Effector CD8-positive, alpha-beta T cell (primary cell): Measurements from ENCODE around the gene SEZ6.

Experiments used
- DNase-seq: peaks from one replicate; lab custom pipeline; 2025; lab: John Stamatoyannopoulos, UW
- total RNA-seq, 4 experiments: gene quantifications; one replicate each; lab custom pipeline; 2026; lab: John Stamatoyannopoulos, UW

Gene SEZ6, protein sequence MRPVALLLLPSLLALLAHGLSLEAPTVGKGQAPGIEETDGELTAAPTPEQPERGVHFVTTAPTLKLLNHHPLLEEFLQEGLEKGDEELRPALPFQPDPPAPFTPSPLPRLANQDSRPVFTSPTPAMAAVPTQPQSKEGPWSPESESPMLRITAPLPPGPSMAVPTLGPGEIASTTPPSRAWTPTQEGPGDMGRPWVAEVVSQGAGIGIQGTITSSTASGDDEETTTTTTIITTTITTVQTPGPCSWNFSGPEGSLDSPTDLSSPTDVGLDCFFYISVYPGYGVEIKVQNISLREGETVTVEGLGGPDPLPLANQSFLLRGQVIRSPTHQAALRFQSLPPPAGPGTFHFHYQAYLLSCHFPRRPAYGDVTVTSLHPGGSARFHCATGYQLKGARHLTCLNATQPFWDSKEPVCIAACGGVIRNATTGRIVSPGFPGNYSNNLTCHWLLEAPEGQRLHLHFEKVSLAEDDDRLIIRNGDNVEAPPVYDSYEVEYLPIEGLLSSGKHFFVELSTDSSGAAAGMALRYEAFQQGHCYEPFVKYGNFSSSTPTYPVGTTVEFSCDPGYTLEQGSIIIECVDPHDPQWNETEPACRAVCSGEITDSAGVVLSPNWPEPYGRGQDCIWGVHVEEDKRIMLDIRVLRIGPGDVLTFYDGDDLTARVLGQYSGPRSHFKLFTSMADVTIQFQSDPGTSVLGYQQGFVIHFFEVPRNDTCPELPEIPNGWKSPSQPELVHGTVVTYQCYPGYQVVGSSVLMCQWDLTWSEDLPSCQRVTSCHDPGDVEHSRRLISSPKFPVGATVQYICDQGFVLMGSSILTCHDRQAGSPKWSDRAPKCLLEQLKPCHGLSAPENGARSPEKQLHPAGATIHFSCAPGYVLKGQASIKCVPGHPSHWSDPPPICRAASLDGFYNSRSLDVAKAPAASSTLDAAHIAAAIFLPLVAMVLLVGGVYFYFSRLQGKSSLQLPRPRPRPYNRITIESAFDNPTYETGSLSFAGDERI
- 0.29 to 0.44 (median 0.36) reads per million in 4 experiments for total RNA-seq

- peak; percentile 25 for DNase-seq
These were observed at the start of gene SEZ6 for GRCh38 chr17:29005936-29006511. TSS of gene SEZ6 (minus strand) at chr17:29006033. CDS start at chr17:29005869, 164 bp downstream.

DNA sequence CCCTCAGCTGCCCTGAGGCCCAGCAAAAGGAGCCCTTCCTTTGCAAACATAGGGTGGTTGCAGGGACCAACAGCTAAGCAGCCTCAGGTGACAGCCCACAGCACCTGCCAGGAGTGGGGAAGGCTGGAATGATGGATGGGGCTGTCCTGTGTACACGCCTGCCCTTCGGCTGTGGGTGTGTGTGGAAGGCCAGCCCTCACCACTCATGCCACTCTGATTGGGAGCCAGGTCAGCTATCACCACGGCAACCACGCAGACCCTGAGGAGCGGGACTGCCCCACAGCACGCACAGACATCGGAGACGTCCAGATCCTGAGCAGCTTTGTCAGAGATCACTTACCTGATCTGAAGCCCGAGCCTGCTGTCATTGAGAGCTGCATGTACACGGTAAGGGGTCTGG lies 49.0 kb upstream of the SEZ6 start:
- DNase-seq: no peak

- no peak for DNase-seq
These were observed 45.9 kb upstream of the SEZ6 start for GRCh38 chr17:29051731-29052130.

- DNase-seq: no peak
These were observed 45.4 kb upstream of the SEZ6 start for GRCh38 chr17:29051194-29051593.

DNA sequence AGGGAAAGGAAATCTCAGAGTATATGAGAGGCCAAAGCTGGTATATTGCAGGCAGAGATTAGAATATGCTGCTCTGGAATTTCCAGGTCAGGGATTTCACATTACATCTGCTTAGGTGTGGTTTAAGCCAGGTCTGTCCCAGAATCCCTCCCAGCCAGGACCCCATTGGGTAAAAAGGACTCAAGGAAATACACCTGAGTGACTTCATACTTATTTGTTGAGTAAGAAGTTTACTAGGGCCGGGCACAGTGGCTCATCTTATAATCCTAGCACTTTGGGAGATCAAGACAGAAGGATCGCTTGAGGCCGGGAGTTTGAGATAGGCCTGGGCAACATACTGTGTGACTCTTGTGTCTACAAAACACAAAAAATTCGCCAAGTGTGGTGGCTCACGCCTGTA lies 44.3 kb upstream of the SEZ6 start:
- no peak for DNase-seq

GRCh38 chr17:29049541-29050145 lies 43.8 kb upstream of the SEZ6 start:
- no peak for DNase-seq

DNA sequence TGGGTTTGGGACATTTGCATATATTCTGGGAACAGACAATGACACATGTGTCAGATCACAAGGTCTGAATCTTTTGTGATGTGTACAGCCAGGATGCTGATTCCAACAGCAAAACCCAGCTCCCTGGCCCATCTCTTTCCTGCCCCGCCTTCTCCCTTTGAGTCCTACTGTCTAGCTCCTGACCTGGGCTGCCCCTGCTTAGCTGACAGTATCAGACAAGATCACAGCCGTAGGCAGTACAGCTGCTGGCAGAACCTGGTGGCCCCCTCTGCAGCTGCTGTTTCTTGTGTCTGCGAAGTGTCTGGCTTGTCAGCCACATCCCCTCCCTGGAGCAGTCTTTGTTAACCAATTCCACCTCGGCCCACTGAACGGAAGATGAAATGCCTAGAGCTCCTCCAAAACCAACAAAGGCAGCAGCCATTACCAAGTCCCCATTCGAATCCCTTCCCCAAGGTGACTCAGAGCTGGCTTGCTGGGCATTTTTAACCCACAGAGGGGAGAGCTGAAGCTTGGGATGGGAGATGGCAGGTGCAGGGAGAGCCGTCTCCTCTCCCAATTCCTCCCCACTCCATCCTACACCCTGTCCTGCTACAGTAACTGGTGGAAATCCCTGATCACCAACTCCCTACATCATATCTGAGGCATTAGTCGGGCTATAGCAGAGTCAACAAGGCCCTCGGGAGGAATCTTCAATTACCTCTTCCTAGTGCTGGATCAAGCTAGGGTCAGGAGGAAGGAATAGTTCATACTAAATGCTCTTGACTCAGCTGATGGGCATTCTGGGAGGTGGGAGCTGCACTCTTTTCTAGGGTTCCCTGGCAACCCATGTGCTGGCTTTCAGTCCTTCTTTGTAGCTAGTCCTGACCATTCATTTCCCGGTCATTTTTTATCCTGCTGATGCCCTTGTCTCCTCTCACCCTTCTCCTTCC lies 42.9 kb upstream of the SEZ6 start:
- no peak for DNase-seq

GRCh38 chr17:29046473-29046839 lies 40.6 kb upstream of the SEZ6 start:
- no peak for DNase-seq

GRCh38 chr17:29045734-29046472 lies 40.1 kb upstream of the SEZ6 start:
- no peak for DNase-seq

DNA sequence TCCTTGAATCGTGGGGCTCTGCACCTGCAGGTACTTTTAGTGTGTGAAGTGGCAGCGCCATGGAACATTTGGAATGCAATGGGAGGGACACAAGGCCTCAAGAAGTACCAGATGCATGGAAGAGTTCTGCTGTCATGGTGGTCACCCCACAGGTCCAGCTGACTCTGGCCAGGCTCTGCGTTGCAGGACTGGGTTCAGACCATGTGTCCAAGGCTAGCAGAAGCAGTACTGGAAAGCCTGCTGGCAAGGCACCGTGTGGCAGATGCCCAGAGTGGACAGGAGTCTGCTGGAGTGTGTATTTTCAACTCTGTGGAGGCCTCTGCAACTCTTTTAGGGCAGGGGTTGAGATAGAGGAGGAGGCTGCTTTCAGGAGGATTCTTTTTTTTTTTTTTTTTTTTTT lies 39.2 kb upstream of the SEZ6 start:
- DNase-seq: no peak

DNA sequence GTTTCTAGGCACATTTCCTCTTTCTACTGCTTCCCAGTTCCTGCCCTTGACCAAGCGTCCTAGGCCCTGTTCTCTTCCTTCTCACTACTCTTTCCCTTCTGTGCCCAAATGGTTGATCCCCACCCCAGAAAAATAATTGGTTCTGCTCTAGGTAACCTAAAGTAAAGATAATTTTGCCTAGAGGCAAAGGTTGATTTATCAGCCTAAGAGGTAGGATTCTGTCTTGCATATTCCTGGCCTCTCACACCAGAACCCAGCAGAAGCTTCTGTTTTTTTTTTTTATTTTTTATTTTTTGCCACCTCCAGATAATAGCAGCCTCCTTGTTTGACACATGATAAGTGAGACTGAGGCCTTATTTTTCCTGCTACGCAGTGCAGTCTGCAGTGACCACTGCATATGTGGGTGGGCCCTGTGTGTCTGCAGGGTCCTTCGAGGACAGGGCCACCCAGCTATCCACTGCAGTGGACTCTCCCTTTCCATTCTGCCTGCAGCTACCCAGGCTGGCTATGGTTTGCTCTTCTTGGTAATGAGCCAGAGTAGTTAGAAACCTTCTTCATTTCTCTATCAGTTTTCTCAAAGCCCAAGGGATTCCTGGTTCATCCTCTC lies 37.8 kb upstream of the SEZ6 start:
- DNase-seq: no peak

DNA sequence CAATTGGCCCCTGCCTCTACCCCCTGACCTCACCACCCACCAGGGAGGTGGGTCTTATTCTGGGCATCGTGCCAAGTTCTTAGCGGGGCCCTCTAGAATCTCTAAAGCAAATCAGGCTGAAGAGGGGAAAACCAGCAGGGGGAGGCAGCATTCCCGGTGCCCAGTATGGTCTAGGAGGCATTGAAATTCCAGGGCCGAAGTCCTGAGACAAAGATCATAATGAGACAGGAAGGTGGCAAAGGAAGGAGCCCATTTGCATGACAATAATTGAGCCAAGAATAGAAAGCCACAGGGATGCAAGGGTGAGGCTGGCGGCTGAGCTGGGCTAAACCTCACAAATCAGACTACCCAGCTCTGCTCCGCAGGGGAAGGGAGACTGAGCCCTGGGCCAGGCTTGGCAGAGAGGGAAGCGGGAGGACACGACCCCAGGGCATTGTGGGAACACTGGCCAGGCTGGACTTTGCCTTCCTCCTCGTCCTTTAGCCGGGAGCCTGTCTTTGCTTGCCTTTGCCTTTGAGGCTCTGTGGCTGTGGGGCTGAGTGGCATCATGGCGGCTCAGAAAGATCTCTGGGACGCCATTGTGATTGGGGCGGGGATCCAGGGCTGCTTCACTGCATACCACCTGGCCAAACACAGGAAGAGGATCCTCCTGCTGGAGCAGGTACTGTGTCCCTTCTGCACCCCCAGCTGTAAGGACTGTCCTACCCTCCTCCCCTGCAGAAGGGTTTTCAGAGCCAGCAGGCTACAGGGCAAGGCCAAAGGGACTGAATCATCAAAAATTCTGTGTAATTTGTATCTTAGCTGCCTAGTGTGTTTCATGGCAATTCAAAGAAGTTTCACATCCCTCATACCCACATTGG lies 37.1 kb upstream of the SEZ6 start, which contains the start of gene PIPOX:
TSS of gene PIPOX (plus strand) at position 463 of the 860 bp plus-strand sequence. CDS start at position 548, 85 bp downstream.
- DNase-seq: no peak

- no peak for DNase-seq
These were observed 36.3 kb upstream of the SEZ6 start for GRCh38 chr17:29042026-29042678.

- no peak for DNase-seq
These were observed 35.7 kb upstream of the SEZ6 start for GRCh38 chr17:29041571-29041970.

DNA sequence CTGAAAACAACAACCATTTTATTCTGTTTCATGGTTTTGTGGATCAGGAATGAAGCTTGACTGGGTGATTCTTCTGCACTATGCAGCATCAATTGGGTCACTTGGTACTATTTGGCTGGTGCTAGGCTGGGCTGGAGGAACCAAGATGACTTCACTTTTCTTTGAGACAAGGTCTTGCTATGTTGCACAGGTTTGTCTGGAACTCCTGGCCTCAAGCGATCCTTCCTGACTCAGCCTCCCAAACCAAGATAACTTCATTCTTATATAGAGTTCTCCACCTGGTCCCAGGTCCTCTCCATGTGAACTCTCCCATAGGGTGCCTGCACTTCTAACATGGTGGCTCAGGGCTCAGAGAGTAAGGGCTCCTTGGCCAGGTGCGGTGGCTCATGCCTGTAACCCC lies 35.3 kb upstream of the SEZ6 start:
- DNase-seq: no peak

GRCh38 chr17:29039764-29040598 lies 34.1 kb upstream of the SEZ6 start:
- DNase-seq: no peak
